ENCODE measurements around the gene CYP27A1.

DNA sequence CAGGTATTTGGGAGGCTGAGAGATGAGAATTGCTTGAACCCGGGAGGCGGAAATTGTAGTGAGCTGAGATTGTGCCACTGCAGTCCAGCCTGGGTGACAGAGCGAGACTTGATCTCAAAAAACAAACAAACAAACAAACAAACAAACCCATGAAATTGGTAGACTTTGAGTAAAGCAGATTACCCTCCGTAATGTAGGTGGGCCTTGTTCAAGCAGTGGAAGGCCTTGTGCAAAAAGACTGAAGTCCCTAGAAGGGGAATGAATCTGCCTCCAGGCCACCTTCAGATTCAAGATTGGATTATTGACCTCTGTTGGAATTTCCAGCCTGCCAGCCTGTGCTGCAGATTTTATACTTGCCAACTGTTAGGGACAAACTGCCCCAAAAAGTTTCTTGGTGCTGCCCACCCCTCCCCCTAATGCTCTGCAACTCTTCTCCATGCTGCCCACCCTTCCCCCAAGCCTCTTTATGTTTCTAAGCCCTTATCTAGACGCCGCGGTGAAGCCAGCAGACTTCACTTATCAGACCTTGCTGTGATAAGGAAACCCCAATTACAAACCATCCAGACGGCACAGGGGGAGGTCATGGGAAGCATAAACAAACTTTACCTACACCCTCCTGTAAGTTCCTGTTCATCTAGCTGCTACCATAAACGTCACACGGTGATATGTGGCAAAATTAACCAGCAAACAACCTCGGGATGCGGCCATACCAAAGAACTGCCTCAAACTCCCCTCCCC lies 17.0 kb downstream of the CYP27A1 start:
- TF ChIP-seq, protein P1, sequence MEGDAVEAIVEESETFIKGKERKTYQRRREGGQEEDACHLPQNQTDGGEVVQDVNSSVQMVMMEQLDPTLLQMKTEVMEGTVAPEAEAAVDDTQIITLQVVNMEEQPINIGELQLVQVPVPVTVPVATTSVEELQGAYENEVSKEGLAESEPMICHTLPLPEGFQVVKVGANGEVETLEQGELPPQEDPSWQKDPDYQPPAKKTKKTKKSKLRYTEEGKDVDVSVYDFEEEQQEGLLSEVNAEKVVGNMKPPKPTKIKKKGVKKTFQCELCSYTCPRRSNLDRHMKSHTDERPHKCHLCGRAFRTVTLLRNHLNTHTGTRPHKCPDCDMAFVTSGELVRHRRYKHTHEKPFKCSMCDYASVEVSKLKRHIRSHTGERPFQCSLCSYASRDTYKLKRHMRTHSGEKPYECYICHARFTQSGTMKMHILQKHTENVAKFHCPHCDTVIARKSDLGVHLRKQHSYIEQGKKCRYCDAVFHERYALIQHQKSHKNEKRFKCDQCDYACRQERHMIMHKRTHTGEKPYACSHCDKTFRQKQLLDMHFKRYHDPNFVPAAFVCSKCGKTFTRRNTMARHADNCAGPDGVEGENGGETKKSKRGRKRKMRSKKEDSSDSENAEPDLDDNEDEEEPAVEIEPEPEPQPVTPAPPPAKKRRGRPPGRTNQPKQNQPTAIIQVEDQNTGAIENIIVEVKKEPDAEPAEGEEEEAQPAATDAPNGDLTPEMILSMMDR (IDR thresholded peaks at IDR 0.05), result no peak
- no peak for TF ChIP-seq POLR2AphosphoS5 (IDR thresholded peaks at IDR 0.05)
- no peak for TF ChIP-seq EP300 (IDR thresholded peaks at IDR 0.05)
- TF ChIP-seq POLR2A (IDR thresholded peaks at IDR 0.05), result no peak
